OCI-LY7 (cell line): ENCODE data around the gene PI4K2A. TPM values are rescaled to one million over a fixed set of nuclear protein-coding genes. Genes with fewer than 3 reads are reported as not detected.

ENCODE experiments used
- BruUV-seq: library from RNA; stranded (reverse); fragments of 400-500 nt; replicated peaks from 2 replicates; lab custom pipeline; 2021; lab: Mats Ljungman, UMichigan
- CTCF ChIA-PET: fragments of 300-600 bp; sonication (Branson Sonifier 250); formaldehyde crosslinking; loops from one replicate; lab custom pipeline; 2022; ENCODE audit warnings: antibody characterized with exemption; ENCODE audit not compliant: unreplicated experiment; lab: Charles Lee
- POLR2A ChIA-PET: fragments of 300-600 bp; sonication (Branson Sonifier 250); formaldehyde crosslinking; loops from one replicate; lab custom pipeline; 2022; ENCODE audit warnings: antibody characterized with exemption; lab: Charles Lee
- DNase-seq: peaks from one replicate; pipeline ENCODE4 v3.0.0-alpha.2; 2015; ENCODE audit warnings: low spot score
- H2AFZ ChIP-seq: fragments of 200-600 bp; sonication (generic), shearing (Covaris generic); 2 replicates; pipeline ENCODE4 v1.6.1; 2014; ENCODE audit warnings: mild to moderate bottlenecking, antibody characterized with exemption, low read length, moderate library complexity
- H3K27ac ChIP-seq: fragments of 200-600 bp; sonication (generic); 2 replicates; pipeline ENCODE4 v1.5.1; 2014; ENCODE audit warnings: mixed run types, low read depth, mild to moderate bottlenecking, moderate library complexity, low read length, inconsistent platforms; ENCODE audit not compliant: poor library complexity, severe bottlenecking
- H3K36me3 ChIP-seq: fragments of 200-600 bp; sonication (generic); 2 replicates; pipeline ENCODE4 v1.6.1; 2014; ENCODE audit warnings: mild to moderate bottlenecking, antibody characterized with exemption, low read length, moderate library complexity, mixed read lengths; ENCODE audit not compliant: insufficient read depth
- H3K4me1 ChIP-seq: fragments of 200-600 bp; sonication (generic); 2 replicates; pipeline ENCODE4 v1.5.1; 2014; ENCODE audit warnings: mild to moderate bottlenecking, low read length; ENCODE audit not compliant: insufficient read depth, poor library complexity, severe bottlenecking
- H3K4me2 ChIP-seq: fragments of 200-600 bp; sonication (generic); 2 replicates; pipeline ENCODE4 v1.6.1; 2014; ENCODE audit warnings: mild to moderate bottlenecking, low read length
- H3K4me3 ChIP-seq: fragments of 200-600 bp; sonication (generic); 2 replicates; pipeline ENCODE4 v1.5.1; 2014; ENCODE audit warnings: mild to moderate bottlenecking, low read depth, low read length; ENCODE audit not compliant: poor library complexity, severe bottlenecking
- H3K79me2 ChIP-seq: fragments of 200-600 bp; sonication (generic); 2 replicates; pipeline ENCODE4 v1.6.1; 2016; ENCODE audit warnings: low read depth, mild to moderate bottlenecking, low read length, moderate library complexity, mixed read lengths; ENCODE audit not compliant: insufficient read depth
- H3K9me2 ChIP-seq: fragments of 200-600 bp; sonication (generic); 2 replicates; pipeline ENCODE4 v1.6.1; 2016; ENCODE audit warnings: mild to moderate bottlenecking, low read length, mixed read lengths; ENCODE audit not compliant: insufficient read depth
- H3K9me3 ChIP-seq: fragments of 200-600 bp; sonication (generic); 2 replicates; pipeline ENCODE4 v1.6.1; 2014; ENCODE audit warnings: mild to moderate bottlenecking, mixed run types, low read length, mixed read lengths
- H4K20me1 ChIP-seq: fragments of 200-600 bp; sonication (generic); 2 replicates; pipeline ENCODE4 v1.6.1; 2014; ENCODE audit warnings: mild to moderate bottlenecking, antibody characterized with exemption, low read length, moderate library complexity, mixed read lengths; ENCODE audit not compliant: insufficient read depth
- EZH2phosphoT487 ChIP-seq: fragments of 200-600 bp; sonication (generic); IDR thresholded peaks from 2 replicates; pipeline ENCODE4 v1.6.1; 2018; ENCODE audit warnings: low read depth, borderline replicate concordance, mild to moderate bottlenecking, mixed run types, antibody characterized with exemption, low read length, moderate library complexity, mixed read lengths
- intact Hi-C: fragments of 100-400 bp; cut with micrococcal nuclease; formaldehyde crosslinking; loops from one replicate; pipeline ENCODE4 v1.10.0; 2022; ENCODE audit not compliant: unreplicated experiment
- total RNA-seq, 2 experiments: library from RNA; depleted of rRNA in 1 of 2; stranded (reverse); fragments of >200 nt in 1 of 2; shearing (Covaris generic) in 1 of 2; gene quantifications; 2 replicates each; pipeline ENCODE4 v1.2.3, GENCODE V29; 2014 to 2022
- TF ChIP-seq, protein P1 (sequence below): fragments of 200-600 bp; sonication (generic); conservative IDR thresholded peaks from 2 replicates; pipeline ENCODE4 v1.5.1; 2014; ENCODE audit warnings: mild to moderate bottlenecking, antibody characterized with exemption, low read length, moderate library complexity, mixed read lengths

Gene PI4K2A
- total RNA-seq, 2 experiments from 2014 or later = 9.2 to 12.7 TPM

DNA sequence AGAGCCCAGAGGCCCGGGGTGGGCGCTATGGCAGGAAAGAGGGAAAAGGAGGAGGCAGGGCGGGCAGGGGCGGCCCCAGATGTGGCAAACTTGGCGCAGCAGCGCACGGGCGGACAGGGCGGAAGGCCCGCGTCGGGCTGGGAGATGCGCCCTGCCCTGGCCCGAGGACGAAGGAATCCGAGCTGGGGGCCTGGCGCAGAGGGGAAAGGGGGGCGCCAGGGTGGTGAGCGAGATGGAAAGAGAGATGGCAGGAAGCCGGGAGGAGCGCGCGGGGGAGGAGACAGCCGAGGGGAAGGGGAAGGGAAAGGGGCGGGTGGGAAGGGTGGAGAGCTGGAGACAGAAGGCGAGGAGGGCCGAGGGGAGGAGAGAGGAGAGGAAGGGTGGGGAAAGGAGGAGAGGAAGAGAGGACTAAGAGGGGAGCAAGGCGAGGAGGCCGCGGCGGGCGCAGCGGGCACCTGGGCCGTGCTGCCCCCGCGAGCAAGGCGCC lies 72.9 kb downstream of the PI4K2A start, which contains the start of gene MARVELD1:
TSS of gene MARVELD1 (plus strand) at position 392 of the 487 bp plus-strand sequence. CDS start 147 bp downstream, outside the sequence.
- ChIA-PET CTCF (no interaction called here), POLR2A (no interaction called here)
- Histone ChIP-seq H3K9me3 (no peaks in the 10 kb centered on the region), H3K4me2 (peak within 1 kb of the TSS; percentile 81), H3K36me3 (no peaks in the 10 kb centered on the region), H2AFZ (peak within 1 kb of the TSS; percentile 58; the same call in 1 of the 2 replicates), H3K4me1 (no peaks in the 10 kb centered on the region), H3K27ac (no peak within 1 kb of the TSS), H3K79me2 (no peaks in the 10 kb centered on the region), H3K9me2 (no peaks in the 10 kb centered on the region), H3K4me3 (peak within 1 kb of the TSS; percentile 62), H4K20me1 (no peaks in the 10 kb centered on the region)
- intact Hi-C loops = no loop called here
- no peak for DNase-seq
- no TSS peak for BruUV-seq
- TF ChIP-seq, protein P1, sequence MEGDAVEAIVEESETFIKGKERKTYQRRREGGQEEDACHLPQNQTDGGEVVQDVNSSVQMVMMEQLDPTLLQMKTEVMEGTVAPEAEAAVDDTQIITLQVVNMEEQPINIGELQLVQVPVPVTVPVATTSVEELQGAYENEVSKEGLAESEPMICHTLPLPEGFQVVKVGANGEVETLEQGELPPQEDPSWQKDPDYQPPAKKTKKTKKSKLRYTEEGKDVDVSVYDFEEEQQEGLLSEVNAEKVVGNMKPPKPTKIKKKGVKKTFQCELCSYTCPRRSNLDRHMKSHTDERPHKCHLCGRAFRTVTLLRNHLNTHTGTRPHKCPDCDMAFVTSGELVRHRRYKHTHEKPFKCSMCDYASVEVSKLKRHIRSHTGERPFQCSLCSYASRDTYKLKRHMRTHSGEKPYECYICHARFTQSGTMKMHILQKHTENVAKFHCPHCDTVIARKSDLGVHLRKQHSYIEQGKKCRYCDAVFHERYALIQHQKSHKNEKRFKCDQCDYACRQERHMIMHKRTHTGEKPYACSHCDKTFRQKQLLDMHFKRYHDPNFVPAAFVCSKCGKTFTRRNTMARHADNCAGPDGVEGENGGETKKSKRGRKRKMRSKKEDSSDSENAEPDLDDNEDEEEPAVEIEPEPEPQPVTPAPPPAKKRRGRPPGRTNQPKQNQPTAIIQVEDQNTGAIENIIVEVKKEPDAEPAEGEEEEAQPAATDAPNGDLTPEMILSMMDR = no peak

DNA sequence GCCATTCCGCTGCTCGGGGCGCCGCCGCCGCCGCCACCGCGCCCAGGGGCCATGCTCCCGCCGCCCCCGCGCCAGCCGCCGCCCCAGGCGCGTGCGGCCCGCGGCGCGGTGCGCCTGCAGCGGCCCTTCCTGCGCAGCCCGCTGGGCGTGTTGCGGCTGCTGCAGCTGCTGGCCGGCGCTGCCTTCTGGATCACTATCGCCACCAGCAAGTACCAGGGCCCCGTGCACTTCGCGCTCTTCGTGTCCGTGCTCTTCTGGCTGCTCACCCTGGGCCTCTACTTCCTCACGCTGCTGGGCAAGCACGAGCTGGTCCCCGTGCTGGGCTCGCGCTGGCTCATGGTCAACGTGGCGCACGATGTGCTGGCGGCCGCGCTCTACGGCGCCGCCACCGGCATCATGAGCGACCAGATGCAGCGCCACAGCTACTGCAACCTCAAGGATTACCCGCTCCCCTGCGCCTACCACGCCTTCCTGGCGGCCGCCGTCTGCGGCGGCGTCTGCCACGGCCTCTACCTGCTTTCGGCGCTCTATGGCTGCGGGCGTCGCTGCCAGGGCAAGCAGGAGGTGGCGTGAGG lies 73.4 kb downstream of the PI4K2A start:
- 0 out of 2 replicates have a peak, but pooled peaks have one; percentile 48 for TF ChIP-seq EZH2phosphoT487
- TF ChIP-seq, protein P1 = peak; percentile 58; the same call in 1 of the 2 replicates
- Histone ChIP-seq H2AFZ (peak overlapping the region; percentile 58; the same call in 1 of the 2 replicates), H3K9me3 (no peaks in the 10 kb centered on the region), H3K36me3 (no peaks in the 10 kb centered on the region), H3K79me2 (no peaks in the 10 kb centered on the region), H3K4me2 (peak overlapping the region; percentile 81), H3K4me3 (peak overlapping the region; percentile 62), H3K4me1 (no peaks in the 10 kb centered on the region), H3K9me2 (no peaks in the 10 kb centered on the region), H4K20me1 (no peaks in the 10 kb centered on the region), H3K27ac (no peak overlapping the region)
- peak; percentile 70 for DNase-seq
- POLR2A ChIA-PET = no interaction called here
- intact Hi-C loops = no loop called here
- CTCF ChIA-PET = no interaction called here
- no TSS peak for BruUV-seq
